HG03095 (cell line): ENCODE data around the gene BCL2.

Experiments
- ATAC-seq: cut with Tn5 transposase; IDR thresholded peaks from one replicate; pipeline ENCODE4 v1.9.1; 2021; ENCODE audit warnings: moderate library complexity; ENCODE audit not compliant: unreplicated experiment

BCL2 gene

GRCh38 chr18:63099091-63099840 lies 220.3 kb downstream of the BCL2 start:
- no peak for ATAC-seq

- peak; percentile 80 for ATAC-seq
These were observed 221.3 kb downstream of the BCL2 start for GRCh38 chr18:63098018-63098981.

- ATAC-seq = no peak
These were observed 222.4 kb downstream of the BCL2 start for GRCh38 chr18:63097178-63097577.

- no peak for ATAC-seq
These were observed 223.2 kb downstream of the BCL2 start for GRCh38 chr18:63096327-63096874.

- ATAC-seq = no peak
These were observed 223.8 kb downstream of the BCL2 start for GRCh38 chr18:63095768-63096167.

- no peak for ATAC-seq
These were observed 227.8 kb downstream of the BCL2 start for GRCh38 chr18:63091671-63092364.

- no peak for ATAC-seq
These were observed 229.2 kb downstream of the BCL2 start for GRCh38 chr18:63090334-63090733.

GRCh38 chr18:63089041-63089440 lies 230.5 kb downstream of the BCL2 start:
- ATAC-seq = no peak

GRCh38 chr18:63088262-63088661 lies 231.3 kb downstream of the BCL2 start:
- no peak for ATAC-seq

GRCh38 chr18:63087421-63088230 lies 231.9 kb downstream of the BCL2 start:
- no peak for ATAC-seq

GRCh38 chr18:63085611-63086010 lies 234.0 kb downstream of the BCL2 start:
- ATAC-seq = no peak

- no peak for ATAC-seq
These were observed 235.3 kb downstream of the BCL2 start for GRCh38 chr18:63084219-63084618.

- ATAC-seq = no peak
These were observed 236.0 kb downstream of the BCL2 start for GRCh38 chr18:63083555-63083954.

- ATAC-seq = no peak
These were observed 236.5 kb downstream of the BCL2 start for GRCh38 chr18:63083020-63083531.

- ATAC-seq = no peak
These were observed 237.1 kb downstream of the BCL2 start for GRCh38 chr18:63082366-63083019.

- peak; percentile 31 for ATAC-seq
These were observed 240.5 kb downstream of the BCL2 start for GRCh38 chr18:63079114-63079513.

- peak; percentile 93 for ATAC-seq
These were observed 241.1 kb downstream of the BCL2 start for GRCh38 chr18:63078471-63078870.

GRCh38 chr18:63074981-63075404 lies 244.6 kb downstream of the BCL2 start:
- ATAC-seq = no peak

- no peak for ATAC-seq
These were observed 246.1 kb downstream of the BCL2 start for GRCh38 chr18:63073481-63073880.
